CD4-positive, alpha-beta T cell treated with Interleukin-2 at 100 ng/mL for 4 hours (primary cell): Measurements from ENCODE around the gene AHNAK.
"Not testable (repeated sequence)": the region's sequence is repeated elsewhere in the genome, so short reads cannot be mapped to it uniquely, and the experiment has no call there.

Source experiments
- DNase-seq: peaks from one replicate; pipeline ENCODE4 v3.0.0-alpha.2; 2020; ENCODE audit warnings: low spot score

AHNAK gene

GRCh38 chr11:62553080-62553838 is 6.7 kb upstream of the AHNAK start:
- peak; percentile 89 for DNase-seq

GRCh38 chr11:62552485-62553079 is 6.0 kb upstream of the AHNAK start:
- no peak for DNase-seq

- not testable (repeated sequence) for DNase-seq
These were observed 3.9 kb upstream of the AHNAK start for GRCh38 chr11:62550478-62550877.

- no peak for DNase-seq
These were observed 2.1 kb upstream of the AHNAK start for GRCh38 chr11:62548545-62549335.

- DNase-seq = peak; percentile 52
These were observed 1.2 kb upstream of the AHNAK start for GRCh38 chr11:62547691-62548281.

- no peak for DNase-seq
These were observed 471 bp upstream of the AHNAK start for GRCh38 chr11:62546929-62547625.

GRCh38 chr11:62545437-62546243 is 966 bp downstream of the AHNAK start:
- peak; percentile 82 for DNase-seq

- peak; percentile 50 for DNase-seq
These were observed 1.8 kb downstream of the AHNAK start for GRCh38 chr11:62544581-62545436.

- DNase-seq = no peak
These were observed 2.7 kb downstream of the AHNAK start for GRCh38 chr11:62543680-62544444.

GRCh38 chr11:62542750-62543567 is 3.6 kb downstream of the AHNAK start:
- DNase-seq = peak; percentile 83

GRCh38 chr11:62542111-62542745 is 4.4 kb downstream of the AHNAK start:
- no peak for DNase-seq

- no peak for DNase-seq
These were observed 5.6 kb downstream of the AHNAK start for GRCh38 chr11:62540804-62541701.

- peak; percentile 60 for DNase-seq
These were observed 7.2 kb downstream of the AHNAK start for GRCh38 chr11:62539238-62539925.

GRCh38 chr11:62538470-62539237 is 8.0 kb downstream of the AHNAK start:
- DNase-seq = no peak

GRCh38 chr11:62536301-62536957 is 10.2 kb downstream of the AHNAK start:
- no peak for DNase-seq
